ENCODE measurements around the gene TRIP6. TPM values are rescaled to one million over a fixed set of nuclear protein-coding genes. Genes with fewer than 3 reads are reported as not detected.
"Not testable (repeated sequence)": the region's sequence is repeated elsewhere in the genome, so short reads cannot be mapped to it uniquely, and the experiment has no call there.

Gene TRIP6
- total RNA-seq, 1 donor from 2014 or later, result 56.5 TPM

DNA sequence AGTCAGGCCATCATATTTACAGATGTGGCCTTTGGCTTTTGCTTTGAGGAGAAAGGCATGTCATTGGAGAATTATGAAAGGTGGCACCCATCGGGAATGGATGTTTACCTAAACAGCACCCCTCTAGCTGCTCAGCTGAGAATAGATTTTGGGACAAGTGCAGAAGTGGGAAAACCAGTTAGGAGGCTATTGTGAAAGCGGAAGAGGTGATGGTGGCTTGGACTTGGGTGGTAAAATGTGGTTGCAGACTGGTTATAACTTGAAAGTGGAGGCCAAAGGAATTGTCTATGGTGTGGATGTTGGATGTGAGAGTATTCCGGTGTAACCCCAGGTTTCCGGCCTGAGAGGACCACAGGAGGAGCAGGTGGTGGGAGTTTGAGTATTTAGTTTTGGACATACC, 19.8 kb upstream of the TRIP6 start:
- no peak overlapping the region for H3K4me3 ChIP-seq
- H3K27me3 ChIP-seq (ENCODE audit: low read depth), result no peaks in the 10 kb centered on the region
- intact Hi-C loops (cut with DNase I), result no loop called here
- TF ChIP-seq, protein P1, sequence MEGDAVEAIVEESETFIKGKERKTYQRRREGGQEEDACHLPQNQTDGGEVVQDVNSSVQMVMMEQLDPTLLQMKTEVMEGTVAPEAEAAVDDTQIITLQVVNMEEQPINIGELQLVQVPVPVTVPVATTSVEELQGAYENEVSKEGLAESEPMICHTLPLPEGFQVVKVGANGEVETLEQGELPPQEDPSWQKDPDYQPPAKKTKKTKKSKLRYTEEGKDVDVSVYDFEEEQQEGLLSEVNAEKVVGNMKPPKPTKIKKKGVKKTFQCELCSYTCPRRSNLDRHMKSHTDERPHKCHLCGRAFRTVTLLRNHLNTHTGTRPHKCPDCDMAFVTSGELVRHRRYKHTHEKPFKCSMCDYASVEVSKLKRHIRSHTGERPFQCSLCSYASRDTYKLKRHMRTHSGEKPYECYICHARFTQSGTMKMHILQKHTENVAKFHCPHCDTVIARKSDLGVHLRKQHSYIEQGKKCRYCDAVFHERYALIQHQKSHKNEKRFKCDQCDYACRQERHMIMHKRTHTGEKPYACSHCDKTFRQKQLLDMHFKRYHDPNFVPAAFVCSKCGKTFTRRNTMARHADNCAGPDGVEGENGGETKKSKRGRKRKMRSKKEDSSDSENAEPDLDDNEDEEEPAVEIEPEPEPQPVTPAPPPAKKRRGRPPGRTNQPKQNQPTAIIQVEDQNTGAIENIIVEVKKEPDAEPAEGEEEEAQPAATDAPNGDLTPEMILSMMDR (IDR thresholded peaks at IDR 0.05), result no peak
- no peaks in the 10 kb centered on the region for H3K9me3 ChIP-seq
- no peaks in the 10 kb centered on the region for H3K36me3 ChIP-seq
- no peak overlapping the region for H3K27ac ChIP-seq
- no peak for ATAC-seq
- no peak for DNase-seq
- H3K4me1 ChIP-seq, result peaks cover 8% of the 10 kb centered on the region

- DNase-seq (peak; percentile 95), ATAC-seq (peak; percentile 99 to 100)
- Histone ChIP-seq H3K27ac (peak within 1 kb of the TSS; percentile 77), H3K9me3 (no peaks in the 10 kb centered on the region), H3K4me3 (peak within 1 kb of the TSS; percentile 88), H3K36me3 (peaks cover 21% of the 10 kb centered on the region), H3K4me1 (peaks cover 22% of the 10 kb centered on the region), H3K27me3 (ENCODE audit: low read depth) (no peaks in the 10 kb centered on the region)
- intact Hi-C loops (cut with DNase I), result no loop called here
- TF ChIP-seq, protein P1 (IDR thresholded peaks at IDR 0.05), result peak; percentile 95
Observed at GRCh38 chr7:100852048-100852872, 14.9 kb upstream of the TRIP6 start, which contains the start of gene SLC12A9. TSS of gene SLC12A9 (plus strand) at chr7:100852713. CDS start at chr7:100854198, 1,485 bp downstream.

GRCh38 chr7:100854146-100854895, 12.9 kb upstream of the TRIP6 start:
- H3K4me3 ChIP-seq, result no peak overlapping the region

GRCh38 chr7:100854899-100855298, 12.3 kb upstream of the TRIP6 start:
- H3K27me3 ChIP-seq (ENCODE audit: low read depth); H3K4me3 ChIP-seq; ATAC-seq; H3K27ac ChIP-seq; intact Hi-C loops (cut with DNase I); H3K9me3 ChIP-seq; DNase-seq: not testable (repeated sequence)
- Histone ChIP-seq H3K36me3 (peaks cover 39% of the 10 kb centered on the region), H3K4me1 (peaks cover 22% of the 10 kb centered on the region)

More at GRCh38 chr7:100854146-100854895, 12.9 kb upstream of the TRIP6 start:
- ATAC-seq (no peak), DNase-seq (no peak)
- intact Hi-C loops (cut with DNase I), result no loop called here
- Histone ChIP-seq H3K36me3 (peaks cover 36% of the 10 kb centered on the region), H3K9me3 (no peaks in the 10 kb centered on the region), H3K4me1 (peaks cover 22% of the 10 kb centered on the region), H3K27ac (no peak overlapping the region), H3K27me3 (ENCODE audit: low read depth) (no peaks in the 10 kb centered on the region)
- TF ChIP-seq, protein P1 (IDR thresholded peaks at IDR 0.05), result no peak

- no peak for ATAC-seq
- no peaks in the 10 kb centered on the region for H3K27me3 ChIP-seq (ENCODE audit: low read depth)
- H3K27ac ChIP-seq, result no peak overlapping the region
- no peak for DNase-seq
- intact Hi-C loops (cut with DNase I), result no loop called here
- TF ChIP-seq, protein P1 (IDR thresholded peaks at IDR 0.05), result no peak
- H3K4me3 ChIP-seq, result no peak overlapping the region
- no peaks in the 10 kb centered on the region for H3K9me3 ChIP-seq
- H3K36me3 ChIP-seq, result peaks cover 46% of the 10 kb centered on the region
- H3K4me1 ChIP-seq, result peaks cover 22% of the 10 kb centered on the region
Observed at GRCh38 chr7:100855515-100855914, 11.7 kb upstream of the TRIP6 start.

Measured in lower lobe of right lung (tissue), 2 donors.